ENCODE measurements around the gene FAM72B.
"Not testable (repeated sequence)": the region's sequence is repeated elsewhere in the genome, so short reads cannot be mapped to it uniquely, and the experiment has no call there.

DNA sequence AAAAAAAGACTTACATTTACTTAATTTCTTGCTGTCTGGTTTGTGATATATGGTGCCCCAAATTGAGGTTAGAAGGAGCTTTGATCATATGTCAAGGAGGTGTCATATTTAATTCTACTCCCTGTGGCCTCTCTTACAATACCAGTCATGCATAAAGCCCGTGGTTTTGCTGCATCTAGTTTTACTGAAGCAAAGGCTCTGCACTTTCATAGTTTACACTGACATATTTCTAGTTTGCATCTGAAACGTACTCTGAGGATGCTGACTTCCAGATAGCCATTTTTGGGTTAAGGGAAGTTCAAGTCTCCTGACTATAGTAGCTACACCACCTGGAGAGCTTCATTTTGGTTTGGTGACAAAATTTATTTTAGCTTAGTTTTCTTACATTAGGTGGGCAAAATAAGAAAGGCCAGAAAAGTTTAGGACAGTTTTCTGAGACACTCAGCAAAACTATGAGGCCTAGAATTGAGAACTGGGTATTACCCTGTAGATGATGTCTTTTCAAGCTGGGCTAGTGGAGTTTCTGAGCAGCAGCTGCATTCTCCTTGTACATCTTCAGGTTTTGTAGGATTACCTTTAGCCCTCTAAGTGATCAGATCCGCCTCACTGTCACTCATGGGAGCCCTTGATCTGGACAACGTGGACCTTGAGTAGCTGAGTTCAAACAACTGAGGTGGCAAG, 48.4 kb upstream of the FAM72B start:
- TF ChIP-seq, protein P1, sequence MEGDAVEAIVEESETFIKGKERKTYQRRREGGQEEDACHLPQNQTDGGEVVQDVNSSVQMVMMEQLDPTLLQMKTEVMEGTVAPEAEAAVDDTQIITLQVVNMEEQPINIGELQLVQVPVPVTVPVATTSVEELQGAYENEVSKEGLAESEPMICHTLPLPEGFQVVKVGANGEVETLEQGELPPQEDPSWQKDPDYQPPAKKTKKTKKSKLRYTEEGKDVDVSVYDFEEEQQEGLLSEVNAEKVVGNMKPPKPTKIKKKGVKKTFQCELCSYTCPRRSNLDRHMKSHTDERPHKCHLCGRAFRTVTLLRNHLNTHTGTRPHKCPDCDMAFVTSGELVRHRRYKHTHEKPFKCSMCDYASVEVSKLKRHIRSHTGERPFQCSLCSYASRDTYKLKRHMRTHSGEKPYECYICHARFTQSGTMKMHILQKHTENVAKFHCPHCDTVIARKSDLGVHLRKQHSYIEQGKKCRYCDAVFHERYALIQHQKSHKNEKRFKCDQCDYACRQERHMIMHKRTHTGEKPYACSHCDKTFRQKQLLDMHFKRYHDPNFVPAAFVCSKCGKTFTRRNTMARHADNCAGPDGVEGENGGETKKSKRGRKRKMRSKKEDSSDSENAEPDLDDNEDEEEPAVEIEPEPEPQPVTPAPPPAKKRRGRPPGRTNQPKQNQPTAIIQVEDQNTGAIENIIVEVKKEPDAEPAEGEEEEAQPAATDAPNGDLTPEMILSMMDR (IDR thresholded peaks at IDR 0.05): not testable (repeated sequence)
- not testable (repeated sequence) for TF ChIP-seq POLR2A (IDR thresholded peaks at IDR 0.05)

All from esophagus squamous epithelium (tissue), 4 donors.